ENCODE measurements around the gene ACTR1A.

DNA sequence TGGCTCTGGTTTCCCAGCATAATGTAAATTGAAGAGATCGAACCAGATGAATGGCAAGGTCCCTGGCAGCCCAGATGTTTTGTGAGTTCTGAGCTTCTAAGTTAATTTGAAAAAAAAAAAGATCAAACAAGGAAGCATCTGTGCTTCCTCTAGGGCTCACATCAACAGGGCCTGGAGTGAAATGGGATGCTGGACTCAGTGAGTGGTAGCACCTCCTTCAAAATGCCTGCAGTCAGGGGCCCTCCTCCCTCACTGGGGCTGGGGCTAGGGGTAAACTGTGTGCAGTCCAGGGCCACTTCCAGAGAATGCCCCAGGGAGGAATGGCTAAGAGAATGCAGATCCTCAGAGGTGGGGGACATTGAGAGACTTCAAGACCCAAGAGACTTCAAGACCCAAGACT, 64.1 kb downstream of the ACTR1A start:
- TF ChIP-seq, protein P1, sequence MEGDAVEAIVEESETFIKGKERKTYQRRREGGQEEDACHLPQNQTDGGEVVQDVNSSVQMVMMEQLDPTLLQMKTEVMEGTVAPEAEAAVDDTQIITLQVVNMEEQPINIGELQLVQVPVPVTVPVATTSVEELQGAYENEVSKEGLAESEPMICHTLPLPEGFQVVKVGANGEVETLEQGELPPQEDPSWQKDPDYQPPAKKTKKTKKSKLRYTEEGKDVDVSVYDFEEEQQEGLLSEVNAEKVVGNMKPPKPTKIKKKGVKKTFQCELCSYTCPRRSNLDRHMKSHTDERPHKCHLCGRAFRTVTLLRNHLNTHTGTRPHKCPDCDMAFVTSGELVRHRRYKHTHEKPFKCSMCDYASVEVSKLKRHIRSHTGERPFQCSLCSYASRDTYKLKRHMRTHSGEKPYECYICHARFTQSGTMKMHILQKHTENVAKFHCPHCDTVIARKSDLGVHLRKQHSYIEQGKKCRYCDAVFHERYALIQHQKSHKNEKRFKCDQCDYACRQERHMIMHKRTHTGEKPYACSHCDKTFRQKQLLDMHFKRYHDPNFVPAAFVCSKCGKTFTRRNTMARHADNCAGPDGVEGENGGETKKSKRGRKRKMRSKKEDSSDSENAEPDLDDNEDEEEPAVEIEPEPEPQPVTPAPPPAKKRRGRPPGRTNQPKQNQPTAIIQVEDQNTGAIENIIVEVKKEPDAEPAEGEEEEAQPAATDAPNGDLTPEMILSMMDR (conservative IDR thresholded peaks at IDR 0.05) = no peak
- TF ChIP-seq ZFX (IDR thresholded peaks at IDR 0.05) = no peak
